Measurements from ENCODE around the gene MAGI2.

The MAGI2 gene

GRCh38 chr7:78501064-78501463 lies 952.4 kb downstream of the MAGI2 start:
- TF ChIP-seq BACH2 (CRISPR knock-in tag; IDR thresholded peaks at IDR 0.05; ENCODE audit: borderline replicate concordance) = no peak

GRCh38 chr7:78499971-78500370 lies 953.5 kb downstream of the MAGI2 start:
- no peak for TF ChIP-seq ZNF8 (CRISPR knock-in tag; IDR thresholded peaks at IDR 0.05)
- ATAC-seq = no peak

More at GRCh38 chr7:78501064-78501463, 952.4 kb downstream of the MAGI2 start:
- no peak for ATAC-seq

- peak; percentile 62; the same call in 1 of the 3 replicates for ATAC-seq
- TF ChIP-seq TOX (CRISPR knock-in tag; IDR thresholded peaks at IDR 0.05; ENCODE audit: borderline replicate concordance) (no peak), ZFP3 (CRISPR knock-in tag; IDR thresholded peaks at IDR 0.05) (no peak), ISL1 (CRISPR knock-in tag; IDR thresholded peaks at IDR 0.05) (no peak), BACH2 (CRISPR knock-in tag; IDR thresholded peaks at IDR 0.05; ENCODE audit: borderline replicate concordance) (no peak), ZFP30 (CRISPR knock-in tag; IDR thresholded peaks at IDR 0.05) (no peak), ZC3H10 (CRISPR knock-in tag; IDR thresholded peaks at IDR 0.05) (no peak), GLIS3 (CRISPR knock-in tag; IDR thresholded peaks at IDR 0.05) (no peak), ARNTL (CRISPR knock-in tag; IDR thresholded peaks at IDR 0.05; ENCODE audit: borderline replicate concordance, low read depth) (no peak), CREB5 (CRISPR knock-in tag; IDR thresholded peaks at IDR 0.05; ENCODE audit: low read depth) (no peak), SNAI2 (CRISPR knock-in tag; IDR thresholded peaks at IDR 0.05) (no peak)
These were observed 954.2 kb downstream of the MAGI2 start for GRCh38 chr7:78499283-78499682.

- no peak for TF ChIP-seq TSHZ2 (CRISPR knock-in tag; IDR thresholded peaks at IDR 0.05)
- no peak for TF ChIP-seq ZFP3 (CRISPR knock-in tag; IDR thresholded peaks at IDR 0.05)
- ATAC-seq = no peak
These were observed 955.6 kb downstream of the MAGI2 start for GRCh38 chr7:78497728-78498427.

- TF ChIP-seq ARNTL (CRISPR knock-in tag; IDR thresholded peaks at IDR 0.05; ENCODE audit: borderline replicate concordance, low read depth) (no peak), GLIS3 (CRISPR knock-in tag; IDR thresholded peaks at IDR 0.05) (no peak), TCF4 (CRISPR knock-in tag; IDR thresholded peaks at IDR 0.05; ENCODE audit: borderline replicate concordance) (no peak), OSR1 (CRISPR knock-in tag; IDR thresholded peaks at IDR 0.05) (no peak), TOX (CRISPR knock-in tag; IDR thresholded peaks at IDR 0.05; ENCODE audit: borderline replicate concordance) (no peak), CSDC2 (CRISPR knock-in tag; IDR thresholded peaks at IDR 0.05) (no peak), ISL1 (CRISPR knock-in tag; IDR thresholded peaks at IDR 0.05) (no peak), CSRNP3 (CRISPR knock-in tag; IDR thresholded peaks at IDR 0.05) (no peak), POU6F1 (CRISPR knock-in tag; IDR thresholded peaks at IDR 0.05; ENCODE audit: borderline replicate concordance, low read depth) (no peak), BACH2 (CRISPR knock-in tag; IDR thresholded peaks at IDR 0.05; ENCODE audit: borderline replicate concordance) (no peak)
- ATAC-seq = no peak
These were observed 957.3 kb downstream of the MAGI2 start for GRCh38 chr7:78496096-78496630.

Measured in SK-N-SH treated with all-trans-retinoic acid at 6 μM for 48 hours (cell line).